Subcutaneous adipose tissue (tissue), 4 donors: ENCODE data around the gene TMEM181. TPM values are rescaled to one million over a fixed set of nuclear protein-coding genes. Genes with fewer than 3 reads are reported as not detected.

Experiments used
- total RNA-seq, 4 donors: library from RNA; depleted of rRNA; stranded (reverse); fragments of >200 nt; gene quantifications; one replicate each; pipeline ENCODE4 v1.1.0, GENCODE V29; 2016
- TF ChIP-seq, protein P1 (sequence below): fragments of 450-650 bp; IDR thresholded peaks from one replicate; pipeline ENCODE4 v1.5.1; 2016; ENCODE audit warnings: low read depth, mild to moderate bottlenecking, control low read depth, antibody characterized with exemption, moderate library complexity

TMEM181 gene
- total RNA-seq, 4 donors from 2014 or later, result 15.1 to 33.1 (median 19.7) TPM

DNA sequence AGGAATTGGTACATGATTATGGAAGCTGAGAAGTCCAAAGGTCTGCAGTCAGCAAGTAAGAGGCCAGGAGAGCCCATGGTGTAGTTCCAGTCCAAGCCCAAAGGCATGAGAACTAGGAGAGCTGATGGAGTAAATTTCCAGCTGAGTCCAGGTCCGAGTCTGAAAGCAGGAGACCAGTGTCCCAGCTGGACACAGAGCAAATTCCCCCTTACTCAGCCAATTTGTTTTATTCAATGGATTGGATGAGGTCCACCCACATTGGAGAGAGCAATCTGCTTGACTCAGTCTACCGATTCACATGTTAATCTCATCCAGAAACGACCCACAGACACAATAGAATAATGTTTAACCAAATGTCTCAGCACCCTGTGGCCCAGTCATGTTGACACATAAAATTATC, 14.9 kb downstream of the TMEM181 start:
- TF ChIP-seq, protein P1, sequence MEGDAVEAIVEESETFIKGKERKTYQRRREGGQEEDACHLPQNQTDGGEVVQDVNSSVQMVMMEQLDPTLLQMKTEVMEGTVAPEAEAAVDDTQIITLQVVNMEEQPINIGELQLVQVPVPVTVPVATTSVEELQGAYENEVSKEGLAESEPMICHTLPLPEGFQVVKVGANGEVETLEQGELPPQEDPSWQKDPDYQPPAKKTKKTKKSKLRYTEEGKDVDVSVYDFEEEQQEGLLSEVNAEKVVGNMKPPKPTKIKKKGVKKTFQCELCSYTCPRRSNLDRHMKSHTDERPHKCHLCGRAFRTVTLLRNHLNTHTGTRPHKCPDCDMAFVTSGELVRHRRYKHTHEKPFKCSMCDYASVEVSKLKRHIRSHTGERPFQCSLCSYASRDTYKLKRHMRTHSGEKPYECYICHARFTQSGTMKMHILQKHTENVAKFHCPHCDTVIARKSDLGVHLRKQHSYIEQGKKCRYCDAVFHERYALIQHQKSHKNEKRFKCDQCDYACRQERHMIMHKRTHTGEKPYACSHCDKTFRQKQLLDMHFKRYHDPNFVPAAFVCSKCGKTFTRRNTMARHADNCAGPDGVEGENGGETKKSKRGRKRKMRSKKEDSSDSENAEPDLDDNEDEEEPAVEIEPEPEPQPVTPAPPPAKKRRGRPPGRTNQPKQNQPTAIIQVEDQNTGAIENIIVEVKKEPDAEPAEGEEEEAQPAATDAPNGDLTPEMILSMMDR, result no peak

DNA sequence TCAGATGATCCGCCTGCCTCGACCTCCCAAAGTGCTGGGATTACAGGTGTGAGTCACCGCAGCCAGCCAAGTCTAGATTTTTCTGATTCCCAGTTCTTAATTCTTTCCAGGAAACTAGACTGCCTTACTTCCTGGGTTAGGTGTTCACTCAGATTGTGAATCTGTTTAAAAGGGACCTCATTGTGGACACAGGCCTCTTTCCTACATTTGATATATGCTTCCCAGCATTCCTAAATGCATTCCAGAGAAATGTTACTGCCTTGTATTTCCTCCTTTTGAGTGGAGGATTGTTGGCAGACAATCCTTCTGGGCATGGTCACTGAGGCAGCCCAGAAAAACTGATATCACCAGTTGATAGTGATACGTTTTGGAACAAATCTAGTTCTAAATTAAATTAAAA, 15.7 kb downstream of the TMEM181 start:
- TF ChIP-seq, protein P1, result no peak

DNA sequence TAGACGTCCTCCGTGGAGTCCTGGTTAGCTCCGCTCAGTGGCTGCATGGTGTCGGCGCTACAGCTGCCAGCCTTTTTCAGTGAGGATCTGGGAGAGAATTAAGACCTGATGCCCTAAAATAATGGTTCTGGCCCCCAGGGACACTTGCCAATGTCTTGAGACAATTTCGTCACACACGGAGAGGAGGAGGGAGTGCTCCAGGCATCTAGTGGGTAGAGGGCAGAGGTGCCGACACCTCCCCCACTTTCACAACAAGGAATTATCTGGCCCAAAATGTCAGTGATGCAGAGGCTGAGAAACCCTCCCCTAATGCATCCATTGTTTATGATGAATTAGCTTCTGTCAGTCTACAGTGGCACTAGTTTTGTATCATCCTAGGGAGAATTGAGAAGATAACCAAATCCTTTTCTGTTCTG, 24.4 kb downstream of the TMEM181 start:
- TF ChIP-seq, protein P1, result no peak

DNA sequence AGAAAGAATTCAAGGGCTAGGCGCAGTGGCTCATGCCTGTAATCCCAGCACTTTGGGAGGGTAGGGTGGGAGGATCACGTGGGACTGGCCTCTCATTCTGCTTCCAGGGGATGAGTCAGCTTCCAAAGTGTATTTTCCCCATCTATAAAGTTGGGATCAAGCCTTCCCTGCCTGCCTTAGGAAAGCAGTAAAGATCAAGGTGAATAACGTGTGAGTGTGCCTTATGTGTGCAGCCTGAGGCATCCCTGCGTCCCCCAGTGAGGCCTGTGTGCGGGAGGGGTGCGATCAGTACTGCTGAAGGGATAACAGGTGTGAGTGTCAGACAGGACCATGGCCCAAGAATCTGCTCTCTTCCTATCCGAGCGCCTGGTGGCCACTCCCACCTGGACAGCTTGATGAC, 26.8 kb downstream of the TMEM181 start:
- TF ChIP-seq, protein P1, result no peak

DNA sequence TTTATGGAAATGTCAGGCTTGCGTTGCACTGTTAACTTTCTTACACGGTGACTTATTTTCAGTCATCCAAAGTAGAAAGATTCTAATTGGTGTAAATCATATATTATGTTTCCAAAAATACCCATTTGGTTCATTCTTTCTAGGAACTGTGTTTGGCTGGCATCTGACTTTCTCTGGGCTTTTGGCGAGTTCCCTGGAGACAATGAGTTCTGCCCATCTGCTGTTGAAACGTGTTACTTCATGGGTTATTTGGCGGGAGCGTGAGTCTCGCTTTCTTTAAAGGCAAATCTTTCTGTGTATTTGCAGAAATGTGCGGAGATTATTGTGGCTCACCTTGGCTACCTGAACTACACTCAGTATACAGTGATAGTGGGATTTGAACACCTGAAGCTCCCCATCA, 29.5 kb downstream of the TMEM181 start:
- TF ChIP-seq, protein P1, result no peak

DNA sequence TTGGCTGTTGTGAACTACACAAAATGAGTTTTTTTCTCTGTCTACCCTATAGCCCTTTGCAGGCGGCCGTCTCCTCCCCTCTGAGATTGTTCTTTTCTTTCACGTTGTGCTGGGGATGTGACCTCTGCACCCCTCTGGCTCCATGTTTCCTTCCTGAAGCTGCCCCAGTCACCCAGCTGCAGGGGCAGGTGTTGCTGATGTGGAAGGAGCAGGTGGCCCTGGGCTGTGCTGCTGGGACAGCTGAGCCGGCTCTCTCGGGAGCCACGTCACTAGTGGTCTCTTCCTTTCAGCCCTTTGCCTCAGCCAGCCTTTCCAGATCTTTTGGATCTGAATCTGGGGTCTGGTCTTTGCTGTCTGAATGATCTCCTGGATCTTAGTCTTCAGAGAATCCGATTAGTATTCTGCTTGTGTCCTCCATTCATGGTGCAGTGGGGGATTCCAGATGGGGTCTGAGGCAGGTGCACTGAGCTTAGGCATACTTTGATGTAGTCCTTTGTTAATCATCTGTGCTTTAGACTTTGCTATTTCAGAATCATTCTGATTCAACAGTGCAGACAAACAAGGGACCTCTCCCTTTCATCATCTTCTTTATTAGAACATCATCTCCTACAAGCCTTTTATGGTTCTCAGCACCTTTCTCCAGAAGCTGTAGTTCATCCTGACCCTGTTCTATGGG, 31.4 kb downstream of the TMEM181 start:
- TF ChIP-seq, protein P1, result no peak

DNA sequence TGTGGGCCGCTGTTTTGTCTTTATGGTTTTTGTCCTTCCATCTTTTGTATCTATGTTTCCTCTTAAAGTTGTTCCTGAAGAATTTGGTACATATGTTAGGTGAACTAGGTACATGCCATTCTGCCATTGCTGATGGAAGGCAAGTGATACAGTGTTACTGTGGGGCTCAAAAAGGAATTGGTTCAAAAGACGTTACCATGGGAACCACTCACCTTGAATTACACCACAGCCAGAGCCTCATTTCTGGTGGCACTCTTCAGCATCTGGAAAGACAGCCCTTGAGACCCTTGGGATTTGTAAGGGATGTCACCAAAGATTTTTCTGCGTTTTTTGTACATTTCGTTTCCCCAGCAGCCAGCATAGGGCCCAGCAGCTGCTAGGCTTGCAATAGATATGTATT, 31.9 kb downstream of the TMEM181 start:
- TF ChIP-seq, protein P1, result no peak
